GM23338 (cell line): ENCODE results near the gene CACNA2D3.

Experiments used
- CREB1 ChIP-seq: fragments of 250-450 bp; sonication (Bioruptor Pico); IDR thresholded peaks from 2 replicates; pipeline ENCODE4 v1.5.0; 2020; ENCODE audit warnings: low read depth, mild to moderate bottlenecking, moderate library complexity
- CTCF ChIP-seq, 2 experiments: fragments of 200-600 bp in 1 of 2; sonication (generic) in 1 of 2; conservative IDR thresholded peaks; 2 replicates each; pipeline versions ENCODE4 v1.5.1 to v1.6.1; 2016 to 2017; ENCODE audit warnings: antibody characterized with exemption in 2 of 2, low read depth in 2 of 2, mild to moderate bottlenecking in 2 of 2, moderate library complexity in 1 of 2
- ETS1 ChIP-seq: IDR thresholded peaks from 2 replicates; pipeline ENCODE4 v1.6.1; 2016; ENCODE audit warnings: antibody characterized with exemption
- EZH2 ChIP-seq: fragments of 200-600 bp; sonication (generic); IDR thresholded peaks from one replicate; pipeline ENCODE4 v1.8.0; 2017; ENCODE audit warnings: antibody characterized with exemption, mild to moderate bottlenecking, low read depth; ENCODE audit not compliant: unreplicated experiment
- EZH2phosphoT487 ChIP-seq: fragments of 200-600 bp; sonication (generic); IDR thresholded peaks from one replicate; pipeline ENCODE4 v1.8.1; 2018; ENCODE audit warnings: antibody characterized with exemption; ENCODE audit not compliant: unreplicated experiment
- JUNB ChIP-seq: IDR thresholded peaks from one replicate; pipeline ENCODE4 v1.6.1; 2016; ENCODE audit warnings: antibody characterized with exemption; ENCODE audit not compliant: unreplicated experiment
- POLR2AphosphoS5 ChIP-seq: IDR thresholded peaks from 2 replicates; pipeline ENCODE4 v1.6.1; 2016; ENCODE audit warnings: antibody characterized with exemption, low read depth
- REST ChIP-seq: IDR thresholded peaks from one replicate; pipeline ENCODE4 v1.6.1; 2018; ENCODE audit warnings: antibody characterized with exemption; ENCODE audit not compliant: unreplicated experiment
- ZNF114 ChIP-seq: fragments of 250-450 bp; sonication (Bioruptor Pico); IDR thresholded peaks from 2 replicates; pipeline ENCODE4 v1.5.0; 2020; ENCODE audit warnings: mild to moderate bottlenecking, moderate library complexity
- ZNF331 ChIP-seq: fragments of 250-450 bp; sonication (Bioruptor Pico); IDR thresholded peaks from 2 replicates; pipeline ENCODE4 v1.5.0; 2020; ENCODE audit warnings: low read depth, mild to moderate bottlenecking, moderate library complexity
- ZNF462 ChIP-seq: fragments of 250-450 bp; sonication (Bioruptor Pico); IDR thresholded peaks from 2 replicates; pipeline ENCODE4 v1.5.0; 2020; ENCODE audit warnings: mild to moderate bottlenecking, moderate library complexity

GRCh38 chr3:54127499-54128056 is 5.2 kb downstream of the CACNA2D3 start:
- TF ChIP-seq CTCF (conservative IDR thresholded peaks at IDR 0.05; ENCODE audit: low read depth in 2 of 2): no peak
- TF ChIP-seq POLR2AphosphoS5: no peak
- no peak for TF ChIP-seq REST
- no peak for TF ChIP-seq EZH2
- no peak for TF ChIP-seq EZH2phosphoT487
- no peak for TF ChIP-seq JUNB
- TF ChIP-seq CREB1 (CRISPR knock-in tag): no peak
- no peak for TF ChIP-seq ZNF114 (CRISPR knock-in tag)
- TF ChIP-seq ETS1: no peak
- TF ChIP-seq ZNF462 (CRISPR knock-in tag): no peak
- TF ChIP-seq ZNF331 (CRISPR knock-in tag): no peak
